IMR-90 (cell line): Measurements from ENCODE around the gene CCM2.

Experiments used
- BHLHE40 ChIP-seq: fragments of 150-350 bp; IDR thresholded peaks from 2 replicates; pipeline ENCODE4 v1.6.1; 2016; ENCODE audit warnings: mild to moderate bottlenecking, low read depth, low read length
- CEBPB ChIP-seq: IDR thresholded peaks from 2 replicates; pipeline ENCODE4 v1.6.1; 2012; ENCODE audit warnings: low read depth, low read length, improper control_type of control experiment
- FOS ChIP-seq: fragments of 150-350 bp; IDR thresholded peaks from 2 replicates; pipeline ENCODE4 v1.6.1; 2016; ENCODE audit warnings: low read depth, low read length
- MAZ ChIP-seq: IDR thresholded peaks from 2 replicates; pipeline ENCODE4 v1.6.1; 2012; ENCODE audit warnings: low read depth, mild to moderate bottlenecking, low read length, improper control_type of control experiment, moderate library complexity, borderline replicate concordance
- MXI1 ChIP-seq: IDR thresholded peaks from 2 replicates; pipeline ENCODE4 v1.6.1; 2012; ENCODE audit warnings: low read depth, mild to moderate bottlenecking, low read length, moderate library complexity, borderline replicate concordance
- POLR2A ChIP-seq: IDR thresholded peaks from 2 replicates; pipeline ENCODE4 v1.6.1; 2012; ENCODE audit warnings: mild to moderate bottlenecking, low read depth, low read length
- RAD21 ChIP-seq: IDR thresholded peaks from 2 replicates; pipeline ENCODE4 v1.6.1; 2012; ENCODE audit warnings: low read length, improper control_type of control experiment
- RFX5 ChIP-seq: IDR thresholded peaks from 2 replicates; pipeline ENCODE4 v1.8.0; 2012; ENCODE audit warnings: low read depth, mild to moderate bottlenecking, low read length, moderate library complexity
- SMC3 ChIP-seq: fragments of 150-350 bp; IDR thresholded peaks from 2 replicates; pipeline ENCODE4 v1.6.1; 2016; ENCODE audit warnings: low read depth, mild to moderate bottlenecking, antibody characterized with exemption, low read length, moderate library complexity
- TF ChIP-seq, protein P1 (sequence below): conservative IDR thresholded peaks from 2 replicates; pipeline ENCODE4 v1.5.1; 2012; ENCODE audit warnings: mild to moderate bottlenecking, low read depth, low read length, improper control_type of control experiment
- TF ChIP-seq, protein P2 (sequence below): fragments of 150-350 bp; IDR thresholded peaks from 2 replicates; pipeline ENCODE4 v1.6.1; 2016; ENCODE audit warnings: low read depth, mild to moderate bottlenecking, low read length, moderate library complexity, borderline replicate concordance
- TF ChIP-seq, protein P3 (sequence below): fragments of 150-350 bp; IDR thresholded peaks from 2 replicates; pipeline ENCODE4 v1.6.1; 2017; ENCODE audit warnings: mild to moderate bottlenecking, antibody characterized with exemption, low read length, low read depth

DNA sequence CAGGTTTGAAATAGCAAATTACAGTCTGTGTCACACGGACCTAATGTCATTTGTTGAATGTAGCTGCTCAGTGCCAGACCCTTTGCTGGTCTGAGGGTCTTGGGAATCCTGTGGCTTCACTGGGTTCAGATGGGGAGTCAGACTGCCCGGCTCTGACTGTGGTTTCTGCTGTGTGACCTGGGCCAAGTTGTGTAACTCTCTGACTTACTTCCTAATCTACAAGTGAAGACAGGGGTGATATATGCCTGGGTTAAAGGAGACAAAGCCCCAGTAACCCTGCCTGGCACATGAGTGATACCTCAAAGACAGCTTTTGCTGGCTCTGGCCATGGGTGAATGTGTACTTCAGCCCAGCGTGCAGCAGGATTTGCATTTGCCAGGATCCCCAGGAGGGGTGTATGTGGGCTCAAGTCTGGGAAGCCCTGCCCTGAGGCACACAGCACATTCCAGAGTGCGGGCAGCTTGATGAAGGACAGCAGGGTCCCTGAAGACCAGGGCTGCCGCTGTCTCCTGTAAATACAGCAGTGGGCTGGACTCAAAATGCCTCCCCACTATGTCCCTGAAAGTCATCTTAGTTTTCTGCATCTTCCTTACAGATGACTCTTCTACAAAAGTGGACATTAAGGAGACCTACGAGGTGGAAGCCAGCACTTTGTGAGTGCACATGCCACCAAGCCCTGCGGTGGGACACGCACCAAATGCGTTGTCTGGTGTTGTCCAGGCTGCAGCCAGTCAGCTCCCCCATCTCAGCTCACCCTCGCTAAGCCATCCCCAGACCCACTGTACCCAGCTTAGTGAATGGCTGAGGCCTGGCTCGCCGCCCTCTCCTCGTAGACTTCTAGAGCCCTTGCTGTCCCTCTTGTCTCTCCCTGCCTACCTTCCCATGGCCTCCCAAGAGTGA lies 72.4 kb downstream of the CCM2 start:
- TF ChIP-seq, protein P1, sequence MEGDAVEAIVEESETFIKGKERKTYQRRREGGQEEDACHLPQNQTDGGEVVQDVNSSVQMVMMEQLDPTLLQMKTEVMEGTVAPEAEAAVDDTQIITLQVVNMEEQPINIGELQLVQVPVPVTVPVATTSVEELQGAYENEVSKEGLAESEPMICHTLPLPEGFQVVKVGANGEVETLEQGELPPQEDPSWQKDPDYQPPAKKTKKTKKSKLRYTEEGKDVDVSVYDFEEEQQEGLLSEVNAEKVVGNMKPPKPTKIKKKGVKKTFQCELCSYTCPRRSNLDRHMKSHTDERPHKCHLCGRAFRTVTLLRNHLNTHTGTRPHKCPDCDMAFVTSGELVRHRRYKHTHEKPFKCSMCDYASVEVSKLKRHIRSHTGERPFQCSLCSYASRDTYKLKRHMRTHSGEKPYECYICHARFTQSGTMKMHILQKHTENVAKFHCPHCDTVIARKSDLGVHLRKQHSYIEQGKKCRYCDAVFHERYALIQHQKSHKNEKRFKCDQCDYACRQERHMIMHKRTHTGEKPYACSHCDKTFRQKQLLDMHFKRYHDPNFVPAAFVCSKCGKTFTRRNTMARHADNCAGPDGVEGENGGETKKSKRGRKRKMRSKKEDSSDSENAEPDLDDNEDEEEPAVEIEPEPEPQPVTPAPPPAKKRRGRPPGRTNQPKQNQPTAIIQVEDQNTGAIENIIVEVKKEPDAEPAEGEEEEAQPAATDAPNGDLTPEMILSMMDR: no peak
- no peak for TF ChIP-seq POLR2A
- TF ChIP-seq MAZ: no peak
- no peak for TF ChIP-seq MXI1
- TF ChIP-seq FOS: no peak
- TF ChIP-seq, protein P2, sequence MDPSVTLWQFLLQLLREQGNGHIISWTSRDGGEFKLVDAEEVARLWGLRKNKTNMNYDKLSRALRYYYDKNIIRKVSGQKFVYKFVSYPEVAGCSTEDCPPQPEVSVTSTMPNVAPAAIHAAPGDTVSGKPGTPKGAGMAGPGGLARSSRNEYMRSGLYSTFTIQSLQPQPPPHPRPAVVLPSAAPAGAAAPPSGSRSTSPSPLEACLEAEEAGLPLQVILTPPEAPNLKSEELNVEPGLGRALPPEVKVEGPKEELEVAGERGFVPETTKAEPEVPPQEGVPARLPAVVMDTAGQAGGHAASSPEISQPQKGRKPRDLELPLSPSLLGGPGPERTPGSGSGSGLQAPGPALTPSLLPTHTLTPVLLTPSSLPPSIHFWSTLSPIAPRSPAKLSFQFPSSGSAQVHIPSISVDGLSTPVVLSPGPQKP: no peak
- TF ChIP-seq SMC3: no peak
- no peak for TF ChIP-seq RAD21
- TF ChIP-seq CEBPB: no peak
- TF ChIP-seq, protein P3, sequence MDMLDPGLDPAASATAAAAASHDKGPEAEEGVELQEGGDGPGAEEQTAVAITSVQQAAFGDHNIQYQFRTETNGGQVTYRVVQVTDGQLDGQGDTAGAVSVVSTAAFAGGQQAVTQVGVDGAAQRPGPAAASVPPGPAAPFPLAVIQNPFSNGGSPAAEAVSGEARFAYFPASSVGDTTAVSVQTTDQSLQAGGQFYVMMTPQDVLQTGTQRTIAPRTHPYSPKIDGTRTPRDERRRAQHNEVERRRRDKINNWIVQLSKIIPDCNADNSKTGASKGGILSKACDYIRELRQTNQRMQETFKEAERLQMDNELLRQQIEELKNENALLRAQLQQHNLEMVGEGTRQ: no peak
- TF ChIP-seq RFX5: no peak
- TF ChIP-seq BHLHE40: no peak
